C4-2B (cell line): ENCODE results near the gene GALNT1.

Experiments used
- CTCF ChIP-seq: fragments of 450-650 bp; conservative IDR thresholded peaks from 2 replicates; pipeline ENCODE4 v1.5.1; 2017; ENCODE audit warnings: mild to moderate bottlenecking
- ZFX ChIP-seq: fragments of 450-650 bp; IDR thresholded peaks from 2 replicates; pipeline ENCODE4 v1.6.1; 2017

DNA sequence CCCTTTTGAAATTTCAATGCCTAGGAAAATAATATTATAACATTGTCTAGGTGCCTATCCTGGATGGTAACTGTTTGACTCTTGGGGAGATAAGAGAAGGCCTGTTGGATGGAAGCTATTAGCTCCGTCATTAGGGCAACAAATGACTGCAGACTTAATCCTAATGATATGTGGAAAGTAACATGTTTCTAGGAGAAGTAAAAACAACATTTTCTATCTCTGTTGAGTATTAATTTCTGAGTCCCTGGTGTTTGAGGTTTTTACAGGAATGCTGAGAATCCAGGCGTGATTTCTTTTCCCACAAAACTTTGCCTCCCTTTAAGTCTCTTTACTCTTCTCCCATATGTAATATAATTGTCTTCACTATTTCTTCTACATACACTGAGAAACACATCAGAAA is 159.1 kb downstream of the GALNT1 start:
- TF ChIP-seq CTCF = no peak
- no peak for TF ChIP-seq ZFX
